Neural cell (in vitro differentiated cells): ENCODE data around the gene DNMT3A. TPM values are rescaled to one million over a fixed set of nuclear protein-coding genes. Genes with fewer than 3 reads are reported as not detected.

Experiments used
- H2AFZ ChIP-seq: fragments of 200-600, 300-800 bp; sonication (generic), shearing (Covaris generic); 2 replicates; pipeline ENCODE4 v1.6.0; 2014; ENCODE audit warnings: low read depth, mild to moderate bottlenecking, antibody characterized with exemption, low read length, moderate library complexity
- H3F3A ChIP-seq: fragments of 200-600 bp; shearing (Covaris generic); 2 replicates; pipeline ENCODE4 v1.6.1; 2016; ENCODE audit warnings: mild to moderate bottlenecking, moderate library complexity, mixed read lengths, antibody characterized with exemption, low read length; ENCODE audit not compliant: insufficient read depth, poor library complexity, severe bottlenecking
- H3K27ac ChIP-seq: fragments of 200-600, 300-800 bp; sonication (generic), shearing (Covaris generic); 2 replicates; pipeline ENCODE4 v1.5.1; 2014; ENCODE audit warnings: mild to moderate bottlenecking, low read length, moderate library complexity
- H3K27me3 ChIP-seq: fragments of 300-800, 200-600 bp; sonication (generic), shearing (Covaris generic); 2 replicates; pipeline ENCODE4 v1.6.0; 2014; ENCODE audit warnings: mild to moderate bottlenecking, low read depth, low read length, moderate library complexity; ENCODE audit not compliant: insufficient read depth
- H3K36me3 ChIP-seq: fragments of 300-800, 200-600 bp; sonication (generic), shearing (Covaris generic); 2 replicates; pipeline ENCODE4 v1.5.1; 2014; ENCODE audit warnings: mild to moderate bottlenecking, antibody characterized with exemption, low read length, moderate library complexity; ENCODE audit not compliant: insufficient read depth
- H3K4me2 ChIP-seq: fragments of 300-800, 200-600 bp; sonication (generic), shearing (Covaris generic); 2 replicates; pipeline ENCODE4 v1.6.0; 2014; ENCODE audit warnings: mild to moderate bottlenecking, low read length
- H3K4me3 ChIP-seq: fragments of 300-800, 200-600 bp; sonication (generic), shearing (Covaris generic); 2 replicates; pipeline ENCODE4 v1.5.1; 2014; ENCODE audit warnings: mild to moderate bottlenecking, low read length, moderate library complexity
- H3K79me2 ChIP-seq: fragments of 200-600 bp; shearing (Covaris generic); replicated peaks from 2 replicates; pipeline ENCODE4 v1.6.0; 2014; ENCODE audit warnings: mild to moderate bottlenecking, low read length, moderate library complexity; ENCODE audit not compliant: insufficient read depth
- H3K9ac ChIP-seq: fragments of 300-800, 200-600 bp; sonication (generic), shearing (Covaris generic); 2 replicates; pipeline ENCODE4 v1.6.1; 2016; ENCODE audit warnings: mild to moderate bottlenecking, low read length, mixed read lengths
- H3K9me2 ChIP-seq: fragments of 200-600 bp; shearing (Covaris generic); 2 replicates; pipeline ENCODE4 v1.6.1; 2016; ENCODE audit warnings: mild to moderate bottlenecking, low read length, mixed read lengths; ENCODE audit not compliant: insufficient read depth
- H3K9me3 ChIP-seq: fragments of 200-600, 300-800 bp; sonication (generic), shearing (Covaris generic); 2 replicates; pipeline ENCODE4 v1.6.1; 2016; ENCODE audit warnings: mild to moderate bottlenecking, mixed run types, low read length, moderate library complexity, mixed read lengths
- H4K20me1 ChIP-seq: fragments of 200-600 bp; shearing (Covaris generic); 2 replicates; pipeline ENCODE4 v1.6.1; 2016; ENCODE audit warnings: mild to moderate bottlenecking, mixed run types; ENCODE audit not compliant: insufficient read depth
- CTCF ChIP-seq: fragments of 450-650 bp; IDR thresholded peaks from 2 replicates; pipeline ENCODE4 v1.5.1; 2014; ENCODE audit warnings: antibody characterized with exemption, mild to moderate bottlenecking, moderate library complexity; ENCODE audit not compliant: poor library complexity, severe bottlenecking
- EP300 ChIP-seq: fragments of 450-650 bp; conservative IDR thresholded peaks from 2 replicates; pipeline ENCODE4 v1.6.1; 2014; ENCODE audit warnings: antibody characterized with exemption, mild to moderate bottlenecking, moderate library complexity; ENCODE audit not compliant: poor library complexity, severe bottlenecking
- EZH2 ChIP-seq: fragments of 200-600, 300-800 bp; shearing (Covaris generic), sonication (generic); IDR thresholded peaks from 2 replicates; pipeline ENCODE4 v1.6.1; 2014; ENCODE audit warnings: antibody characterized with exemption, low read length, borderline replicate concordance, mild to moderate bottlenecking; ENCODE audit not compliant: insufficient read depth, poor library complexity, severe bottlenecking
- MXI1 ChIP-seq: fragments of 450-650 bp; conservative IDR thresholded peaks from 2 replicates; pipeline ENCODE4 v1.6.1; 2014; ENCODE audit warnings: antibody characterized with exemption, mild to moderate bottlenecking; ENCODE audit not compliant: poor library complexity, severe bottlenecking
- POLR2AphosphoS5 ChIP-seq: IDR thresholded peaks from 2 replicates; pipeline ENCODE4 v1.6.1; 2012
- RAD21 ChIP-seq: fragments of 450-650 bp; conservative IDR thresholded peaks from 2 replicates; pipeline ENCODE4 v1.6.1; 2014; ENCODE audit warnings: antibody characterized with exemption, mild to moderate bottlenecking, moderate library complexity
- REST ChIP-seq: IDR thresholded peaks from 2 replicates; pipeline ENCODE4 v1.6.1; 2012; ENCODE audit warnings: borderline replicate concordance
- SMC3 ChIP-seq: fragments of 450-650 bp; conservative IDR thresholded peaks from 2 replicates; pipeline ENCODE4 v1.6.1; 2014; ENCODE audit warnings: antibody characterized with exemption, mild to moderate bottlenecking, moderate library complexity; ENCODE audit not compliant: poor library complexity
- TAF1 ChIP-seq: IDR thresholded peaks from 2 replicates; pipeline ENCODE4 v1.6.1; 2012; ENCODE audit warnings: low read depth
- polyA plus RNA-seq: library from polyadenylated mRNA; depleted of rRNA; stranded (reverse); fragments of >200 nt; gene quantifications from 2 replicates; pipeline ENCODE4 v1.2.3, GENCODE V29; 2014

DNMT3A gene
- polyA plus RNA-seq, 1 donor from 2014 or later = 33.0 TPM

GRCh38 chr2:25293958-25294562 lies 47.7 kb downstream of the DNMT3A start:
- no peak overlapping the region for H2AFZ ChIP-seq
- H3K79me2 ChIP-seq = no peaks in the 10 kb centered on the region
- H3K36me3 ChIP-seq = no peaks in the 10 kb centered on the region
- H3K4me2 ChIP-seq = no peak overlapping the region
- H3F3A ChIP-seq = no peaks in the 10 kb centered on the region
- no peaks in the 10 kb centered on the region for H3K9me2 ChIP-seq
- H3K9me3 ChIP-seq = no peaks in the 10 kb centered on the region
- TF ChIP-seq POLR2AphosphoS5 (no peak), CTCF (no peak), REST (no peak), RAD21 (no peak), TAF1 (no peak), EP300 (no peak), EZH2 (no peak), MXI1 (no peak), SMC3 (no peak)
- H4K20me1 ChIP-seq = no peaks in the 10 kb centered on the region
- no peak overlapping the region for H3K4me3 ChIP-seq
- no peak overlapping the region for H3K9ac ChIP-seq
- H3K27ac ChIP-seq = no peak overlapping the region
- H3K27me3 ChIP-seq = no peaks in the 10 kb centered on the region

- no peaks in the 10 kb centered on the region for H3F3A ChIP-seq
- H4K20me1 ChIP-seq = no peaks in the 10 kb centered on the region
- no peaks in the 10 kb centered on the region for H3K9me2 ChIP-seq
- H3K9ac ChIP-seq = no peak overlapping the region
- H3K36me3 ChIP-seq = no peaks in the 10 kb centered on the region
- no peak overlapping the region for H3K4me2 ChIP-seq
- no peak for TF ChIP-seq TAF1
- TF ChIP-seq EZH2 = no peak
- TF ChIP-seq EP300 = no peak
- TF ChIP-seq MXI1 = no peak
- no peak for TF ChIP-seq RAD21
- no peak for TF ChIP-seq REST
- TF ChIP-seq SMC3 = no peak
- TF ChIP-seq POLR2AphosphoS5 = no peak
- no peak overlapping the region for H2AFZ ChIP-seq
- H3K9me3 ChIP-seq = no peaks in the 10 kb centered on the region
- H3K79me2 ChIP-seq = no peaks in the 10 kb centered on the region
- H3K27me3 ChIP-seq = no peaks in the 10 kb centered on the region
- no peak overlapping the region for H3K4me3 ChIP-seq
- H3K27ac ChIP-seq = no peak overlapping the region
These were observed 48.6 kb downstream of the DNMT3A start for GRCh38 chr2:25293145-25293544.
